SHP77 (cell line): Measurements from ENCODE around the gene LUC7L.
"Not testable (repeated sequence)": the region's sequence is repeated elsewhere in the genome, so short reads cannot be mapped to it uniquely, and the experiment has no call there.

ENCODE experiments used
- DNase-seq, 2 experiments: peaks; one replicate each; lab custom pipeline; 2025; lab: John Stamatoyannopoulos, UW

The LUC7L gene

DNA sequence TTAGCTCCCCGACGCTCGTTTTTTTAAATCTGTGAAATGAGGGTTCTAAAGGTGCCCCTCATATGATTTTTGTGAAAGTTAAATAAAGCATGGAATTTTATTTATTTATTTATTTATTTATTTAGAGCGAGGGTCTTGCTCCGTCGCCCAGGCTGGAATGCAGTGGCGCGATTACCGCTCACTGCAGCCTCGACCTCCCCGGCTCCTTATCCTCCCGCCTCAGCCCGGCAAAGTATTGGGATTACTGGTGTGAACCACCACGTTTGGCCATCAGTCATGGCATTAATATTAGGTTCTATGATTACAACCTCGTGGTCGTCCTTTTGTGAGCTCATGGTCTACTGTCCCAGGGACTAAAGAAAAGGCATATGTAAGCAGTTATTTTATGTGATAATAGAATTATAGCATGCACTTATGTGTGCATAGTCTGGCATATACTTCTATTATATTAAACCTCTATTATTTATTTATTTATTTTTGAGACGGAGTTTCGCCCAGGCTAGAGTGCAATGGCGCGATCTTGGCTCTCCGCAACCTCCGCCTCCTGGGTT, 557 bp upstream of the LUC7L start:
- no peak for DNase-seq

GRCh38 chr16:228151-228851, 948 bp downstream of the LUC7L start:
- peak in 1 of 2 experiments; percentile 16 for DNase-seq

DNA sequence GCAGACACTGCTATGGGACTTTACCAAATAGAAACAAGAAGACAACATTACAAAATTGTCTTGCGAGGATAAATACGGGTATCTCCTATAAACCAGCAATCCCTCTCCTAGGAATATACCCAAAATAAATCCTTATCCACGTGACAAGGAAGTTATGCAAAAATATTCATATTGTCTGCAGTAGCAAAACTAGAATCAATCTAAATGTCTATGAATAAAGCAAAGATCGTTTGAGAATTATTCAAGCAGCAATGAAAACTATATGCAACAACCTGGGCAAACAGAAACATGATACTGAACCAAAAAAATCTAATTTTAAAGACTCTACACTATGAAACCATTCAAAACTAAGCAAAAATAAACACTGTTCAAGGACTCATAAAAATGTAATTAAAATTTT, 9.2 kb downstream of the LUC7L start:
- no peak for DNase-seq

- no peak for DNase-seq
Observed at GRCh38 chr16:212999-213398, 16.2 kb downstream of the LUC7L start.

- not testable (repeated sequence) for DNase-seq
Observed at GRCh38 chr16:211631-212180, 17.5 kb downstream of the LUC7L start.

- not testable (repeated sequence) for DNase-seq
Observed at GRCh38 chr16:209359-209758, 19.9 kb downstream of the LUC7L start.

DNA sequence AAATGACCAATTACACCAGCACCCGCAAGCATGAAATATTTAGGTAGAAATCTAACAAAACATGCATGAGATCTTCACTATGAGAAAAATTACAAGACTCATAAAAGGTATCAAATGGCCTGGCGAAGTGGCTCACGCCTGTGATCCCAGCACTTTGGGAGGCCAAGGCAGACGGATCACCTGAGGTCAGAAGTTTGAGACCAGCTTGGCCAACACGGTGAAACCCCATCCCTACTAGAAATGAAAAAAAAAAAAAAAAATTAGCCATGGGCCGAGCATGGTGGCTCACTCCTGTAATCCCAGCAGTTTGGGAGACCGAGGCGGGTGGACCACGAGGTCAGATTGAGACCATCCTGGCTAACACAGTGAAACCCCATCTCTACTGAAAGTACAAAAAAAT, 25.2 kb downstream of the LUC7L start:
- DNase-seq: not testable (repeated sequence)

DNA sequence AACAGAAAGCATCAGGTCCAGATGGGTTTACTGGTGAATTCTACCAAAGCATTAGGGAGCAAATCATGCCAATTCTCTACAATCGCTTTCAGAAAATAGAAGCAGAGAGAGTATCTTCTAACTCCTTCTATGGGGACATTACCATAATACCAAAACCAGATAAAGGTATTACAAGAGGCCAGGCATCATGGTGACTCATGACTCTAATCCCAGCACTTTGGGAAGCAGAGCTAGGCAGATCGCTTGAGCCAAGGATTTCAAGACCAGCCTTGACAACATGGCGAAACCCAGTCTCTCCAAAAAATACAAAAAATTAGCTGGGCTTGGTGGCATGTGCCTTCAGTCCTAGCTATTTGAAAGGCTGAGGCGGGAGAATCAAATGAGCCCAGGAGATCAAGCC, 26.0 kb downstream of the LUC7L start:
- no peak for DNase-seq

DNA sequence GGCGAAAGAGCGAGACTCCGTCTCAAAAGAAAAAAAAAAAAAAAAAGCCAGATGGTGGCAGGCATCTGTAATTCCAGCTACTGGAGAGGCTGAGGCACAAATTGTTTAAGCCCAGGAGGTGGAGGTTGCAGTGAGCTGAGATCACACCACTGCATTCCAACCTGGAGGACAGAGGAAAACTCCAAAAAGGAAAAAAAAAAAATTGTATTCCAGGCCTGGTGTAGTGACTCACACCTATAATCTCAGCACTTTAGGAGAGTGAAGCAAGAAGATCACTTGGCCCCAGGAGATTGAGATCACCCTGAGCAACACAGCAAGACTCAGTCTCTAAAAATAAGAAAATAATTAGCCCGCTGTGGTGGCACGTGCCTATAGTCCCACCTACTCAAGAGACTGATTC, 28.9 kb downstream of the LUC7L start:
- no peak for DNase-seq

GRCh38 chr16:194516-194915, 34.7 kb downstream of the LUC7L start:
- no peak for DNase-seq

- DNase-seq: no peak
Observed at GRCh38 chr16:193441-193840, 35.8 kb downstream of the LUC7L start.

GRCh38 chr16:192686-193085, 36.6 kb downstream of the LUC7L start:
- no peak for DNase-seq

DNA sequence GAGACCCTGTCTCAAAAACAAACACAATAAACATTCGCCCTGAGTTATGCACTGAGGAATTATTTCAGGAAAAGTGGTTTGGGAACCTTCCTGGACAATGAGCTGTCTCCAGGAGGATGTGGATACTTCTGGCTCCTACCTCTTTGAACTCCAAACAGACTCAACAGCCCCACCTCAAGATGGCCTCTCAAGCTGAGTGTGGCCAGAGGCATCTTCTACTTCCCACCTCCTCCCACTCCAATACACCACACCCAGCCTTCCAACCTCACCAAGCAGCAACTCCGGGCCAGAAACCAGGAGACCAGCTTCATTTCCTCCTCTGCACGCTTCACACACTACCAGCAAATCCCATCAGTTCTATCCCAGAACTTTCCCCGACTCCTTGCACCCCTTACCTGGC, 37.4 kb downstream of the LUC7L start:
- DNase-seq: no peak

DNA sequence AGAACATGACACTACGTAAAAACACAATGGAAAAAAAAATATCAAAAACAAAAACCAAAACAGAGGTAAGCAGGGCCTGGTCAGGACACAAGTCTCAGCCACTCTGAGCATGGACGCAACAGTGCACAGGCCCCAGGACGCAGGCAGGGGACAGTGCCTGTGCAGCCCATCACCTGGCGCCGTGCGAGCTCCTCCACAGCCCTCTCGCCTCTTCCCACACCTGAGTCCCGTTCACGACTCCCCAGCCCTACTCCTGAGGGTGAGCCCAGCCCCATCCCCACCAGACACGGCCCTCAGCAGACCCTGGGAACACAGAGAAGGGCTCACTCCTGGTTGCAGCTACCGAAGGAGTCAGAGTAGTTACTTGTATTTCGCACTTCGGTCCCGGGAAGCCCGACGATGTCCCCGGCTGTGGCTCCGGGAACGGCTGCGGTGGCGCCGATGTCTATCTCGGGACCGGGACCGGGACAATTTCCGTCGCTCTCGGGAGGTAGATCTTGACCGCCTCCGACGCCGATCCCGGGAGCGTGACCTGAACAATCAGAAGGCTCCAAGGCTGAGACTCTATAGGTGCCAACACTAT, 39.6 kb downstream of the LUC7L start:
- no peak for DNase-seq

DNA sequence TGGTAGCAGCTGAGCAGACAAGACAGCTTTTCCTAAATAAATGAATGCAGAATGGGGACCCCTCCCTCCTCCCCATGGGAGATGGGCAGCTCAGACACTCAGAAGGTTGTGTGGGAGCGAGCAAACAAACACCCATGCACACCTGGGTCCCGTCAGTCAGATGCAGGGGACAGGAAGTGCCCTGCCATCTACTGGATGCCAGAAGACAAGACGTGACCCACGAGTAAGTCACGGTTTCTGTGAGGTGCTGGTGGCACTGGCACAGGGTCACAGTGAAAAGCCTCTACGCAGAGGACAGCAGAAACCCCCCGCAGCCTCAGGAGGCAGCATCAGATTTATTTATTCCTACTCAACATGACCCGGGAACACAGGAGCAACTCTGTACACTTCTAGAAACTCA, 40.6 kb downstream of the LUC7L start:
- no peak for DNase-seq

DNA sequence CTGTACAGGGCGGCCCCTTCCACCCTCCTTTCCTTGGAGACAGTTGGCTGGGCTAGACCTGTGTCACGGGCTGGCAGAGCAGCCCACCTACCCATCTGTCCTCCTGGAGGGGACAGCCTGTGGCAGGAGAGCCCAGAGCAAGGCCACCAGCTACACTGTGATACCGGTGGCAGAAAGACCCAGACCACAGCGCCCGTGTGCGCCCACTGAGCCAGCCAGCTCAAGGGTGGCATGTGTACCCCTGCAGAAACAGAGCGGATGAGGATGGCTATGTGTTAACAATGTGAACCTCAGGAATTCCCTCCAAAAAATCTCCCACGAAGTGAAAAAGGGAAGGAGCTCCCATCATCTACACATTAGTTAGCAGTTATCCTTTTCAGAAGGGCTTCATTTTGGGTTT, 41.9 kb downstream of the LUC7L start:
- DNase-seq: no peak

DNA sequence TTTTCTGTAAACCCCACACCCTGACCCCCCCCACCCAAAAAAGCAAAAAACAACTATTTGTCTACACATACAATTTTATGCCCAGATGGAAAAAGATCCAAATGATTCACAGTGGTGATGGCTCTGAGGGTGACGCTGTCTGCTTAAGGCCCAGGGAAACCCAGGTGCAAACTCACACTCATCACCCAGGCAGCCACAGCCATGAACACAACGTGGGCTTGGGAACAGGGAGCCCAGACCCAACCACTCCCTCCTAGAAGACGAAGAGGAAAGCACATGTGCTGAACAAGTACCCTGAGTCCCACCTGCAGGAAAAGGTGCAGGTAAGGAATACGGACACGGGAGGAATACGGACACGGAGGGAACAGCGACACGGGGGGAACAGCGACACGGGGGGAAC, 43.6 kb downstream of the LUC7L start:
- DNase-seq: no peak

GRCh38 chr16:185213-185612, 44.0 kb downstream of the LUC7L start:
- no peak for DNase-seq

DNA sequence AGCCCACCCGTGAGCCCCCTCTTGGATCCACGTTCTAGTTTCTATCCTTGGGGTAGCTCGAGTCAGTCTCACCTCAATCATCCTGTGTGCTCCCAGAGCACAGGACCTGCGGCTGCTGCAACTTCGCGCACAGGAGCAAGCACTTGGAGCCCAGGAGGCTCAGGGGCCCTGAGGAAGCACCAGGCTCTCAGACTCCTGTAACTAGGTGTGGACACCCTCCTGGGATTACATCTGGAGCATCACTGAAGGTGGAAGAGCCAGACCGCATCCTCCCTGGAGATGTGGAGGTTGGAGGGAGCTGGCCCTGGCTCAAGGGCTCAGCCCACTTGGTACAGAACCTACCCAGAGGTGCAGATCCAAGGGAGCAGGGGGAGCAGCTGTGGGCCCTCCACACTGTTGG, 46.2 kb downstream of the LUC7L start:
- DNase-seq: no peak

DNA sequence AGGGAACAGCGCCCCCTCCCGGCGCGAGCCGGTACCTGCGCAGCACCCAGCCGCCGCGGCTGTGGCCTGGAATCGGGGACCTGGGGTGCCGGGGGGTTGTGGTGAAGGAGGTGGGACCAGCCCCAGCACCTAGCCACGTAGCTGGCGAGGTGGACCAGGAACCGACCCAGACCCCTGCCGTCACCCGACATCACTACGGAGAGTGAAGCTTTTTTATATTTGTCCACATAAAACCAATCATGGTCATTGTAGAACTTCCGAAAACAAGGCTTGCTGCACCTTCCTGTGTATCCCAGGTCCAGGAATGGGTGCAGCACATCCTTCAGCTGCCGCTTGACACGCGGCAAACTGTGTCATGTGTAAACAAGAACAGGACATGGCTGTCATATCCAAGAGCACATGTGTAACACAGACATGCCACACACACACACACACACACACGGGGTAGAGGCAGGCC, 47.7 kb downstream of the LUC7L start:
- DNase-seq: no peak

DNA sequence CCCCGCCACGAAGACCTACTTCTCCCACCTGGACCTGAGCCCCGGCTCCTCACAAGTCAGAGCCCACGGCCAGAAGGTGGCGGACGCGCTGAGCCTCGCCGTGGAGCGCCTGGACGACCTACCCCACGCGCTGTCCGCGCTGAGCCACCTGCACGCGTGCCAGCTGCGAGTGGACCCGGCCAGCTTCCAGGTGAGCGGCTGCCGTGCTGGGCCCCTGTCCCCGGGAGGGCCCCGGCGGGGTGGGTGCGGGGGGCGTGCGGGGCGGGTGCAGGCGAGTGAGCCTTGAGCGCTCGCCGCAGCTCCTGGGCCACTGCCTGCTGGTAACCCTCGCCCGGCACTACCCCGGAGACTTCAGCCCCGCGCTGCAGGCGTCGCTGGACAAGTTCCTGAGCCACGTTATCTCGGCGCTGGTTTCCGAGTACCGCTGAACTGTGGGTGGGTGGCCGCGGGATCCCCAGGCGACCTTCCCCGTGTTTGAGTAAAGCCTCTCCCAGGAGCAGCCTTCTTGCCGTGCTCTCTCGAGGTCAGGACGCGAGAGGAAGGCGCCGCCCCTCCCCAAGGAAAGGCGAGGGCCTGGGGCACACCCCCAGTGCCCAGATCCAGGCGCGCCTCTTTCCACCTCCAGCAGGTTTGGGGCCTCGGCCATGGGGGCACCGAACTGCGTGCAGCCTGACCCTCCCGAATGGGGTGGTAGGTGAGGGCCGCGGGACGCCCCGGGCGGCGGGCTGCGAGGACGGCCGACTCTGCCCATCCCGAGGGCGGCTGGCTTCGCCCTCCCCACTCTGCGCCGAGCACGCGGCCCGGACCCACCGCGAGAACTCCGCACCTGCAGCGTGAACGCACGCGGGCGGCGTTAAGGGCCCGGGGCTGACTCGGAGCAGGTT, 48.3 kb downstream of the LUC7L start:
- peak; percentile 83 to 89 for DNase-seq

- DNase-seq: peak in 1 of 2 experiments; percentile 51
Observed at GRCh38 chr16:180101-180675, 49.1 kb downstream of the LUC7L start, which contains the start of gene HBQ1. TSS of gene HBQ1 (plus strand) at chr16:180459. CDS start at chr16:180487, 28 bp downstream.
